Measurements from ENCODE around the gene LRRC3.

The LRRC3 gene

GRCh38 chr21:44450999-44451398 is 4.3 kb upstream of the LRRC3 start:
- TF ChIP-seq, protein P1, sequence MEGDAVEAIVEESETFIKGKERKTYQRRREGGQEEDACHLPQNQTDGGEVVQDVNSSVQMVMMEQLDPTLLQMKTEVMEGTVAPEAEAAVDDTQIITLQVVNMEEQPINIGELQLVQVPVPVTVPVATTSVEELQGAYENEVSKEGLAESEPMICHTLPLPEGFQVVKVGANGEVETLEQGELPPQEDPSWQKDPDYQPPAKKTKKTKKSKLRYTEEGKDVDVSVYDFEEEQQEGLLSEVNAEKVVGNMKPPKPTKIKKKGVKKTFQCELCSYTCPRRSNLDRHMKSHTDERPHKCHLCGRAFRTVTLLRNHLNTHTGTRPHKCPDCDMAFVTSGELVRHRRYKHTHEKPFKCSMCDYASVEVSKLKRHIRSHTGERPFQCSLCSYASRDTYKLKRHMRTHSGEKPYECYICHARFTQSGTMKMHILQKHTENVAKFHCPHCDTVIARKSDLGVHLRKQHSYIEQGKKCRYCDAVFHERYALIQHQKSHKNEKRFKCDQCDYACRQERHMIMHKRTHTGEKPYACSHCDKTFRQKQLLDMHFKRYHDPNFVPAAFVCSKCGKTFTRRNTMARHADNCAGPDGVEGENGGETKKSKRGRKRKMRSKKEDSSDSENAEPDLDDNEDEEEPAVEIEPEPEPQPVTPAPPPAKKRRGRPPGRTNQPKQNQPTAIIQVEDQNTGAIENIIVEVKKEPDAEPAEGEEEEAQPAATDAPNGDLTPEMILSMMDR (IDR thresholded peaks at IDR 0.05; ENCODE audit: borderline replicate concordance, control extremely low read depth, extremely low read depth, insufficient read depth, missing control alignments) = no peak
- no peak for DNase-seq (ENCODE audit: low spot score)
- in situ Hi-C loops (cut with MboI; ENCODE audit: low sequenced_read_pairs, unreplicated experiment) = loop anchor here (25.0 kb wide), 3 partner anchors 89 to 614 kb away; partner anchors contain the start of gene TRPM2

GRCh38 chr21:44453120-44453519 is 2.2 kb upstream of the LRRC3 start:
- TF ChIP-seq, protein P1 (IDR thresholded peaks at IDR 0.05; ENCODE audit: borderline replicate concordance, control extremely low read depth, extremely low read depth, insufficient read depth, missing control alignments) = no peak
- DNase-seq (ENCODE audit: low spot score) = no peak
- in situ Hi-C loops (cut with MboI; ENCODE audit: low sequenced_read_pairs, unreplicated experiment) = loop anchor here (25.0 kb wide), 3 partner anchors 91 to 616 kb away; partner anchors contain the start of gene TRPM2

DNA sequence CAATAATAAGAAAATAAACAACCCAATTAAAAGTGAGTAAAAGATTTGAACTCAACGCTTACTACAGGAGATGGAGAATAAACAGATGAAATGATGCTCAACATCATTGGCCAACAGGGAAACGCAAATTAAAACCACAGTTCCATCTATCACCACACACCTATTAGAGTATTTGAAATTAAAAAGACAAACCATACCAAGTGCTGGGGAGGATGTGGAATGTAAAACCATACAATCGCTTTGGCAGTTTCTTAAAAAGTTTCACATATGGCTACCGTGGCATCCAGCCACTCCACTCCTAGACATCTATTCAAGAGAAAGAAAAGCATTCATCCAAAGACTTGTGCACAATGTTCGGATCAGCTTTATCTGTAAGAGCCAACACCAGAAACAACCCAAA is 1.3 kb upstream of the LRRC3 start:
- TF ChIP-seq, protein P1 (IDR thresholded peaks at IDR 0.05; ENCODE audit: borderline replicate concordance, control extremely low read depth, extremely low read depth, insufficient read depth, missing control alignments) = no peak
- DNase-seq (ENCODE audit: low spot score) = no peak
- in situ Hi-C loops (cut with MboI; ENCODE audit: low sequenced_read_pairs, unreplicated experiment) = loop anchor here (25.0 kb wide), 3 partner anchors 92 to 617 kb away; partner anchors contain the start of gene TRPM2

DNA sequence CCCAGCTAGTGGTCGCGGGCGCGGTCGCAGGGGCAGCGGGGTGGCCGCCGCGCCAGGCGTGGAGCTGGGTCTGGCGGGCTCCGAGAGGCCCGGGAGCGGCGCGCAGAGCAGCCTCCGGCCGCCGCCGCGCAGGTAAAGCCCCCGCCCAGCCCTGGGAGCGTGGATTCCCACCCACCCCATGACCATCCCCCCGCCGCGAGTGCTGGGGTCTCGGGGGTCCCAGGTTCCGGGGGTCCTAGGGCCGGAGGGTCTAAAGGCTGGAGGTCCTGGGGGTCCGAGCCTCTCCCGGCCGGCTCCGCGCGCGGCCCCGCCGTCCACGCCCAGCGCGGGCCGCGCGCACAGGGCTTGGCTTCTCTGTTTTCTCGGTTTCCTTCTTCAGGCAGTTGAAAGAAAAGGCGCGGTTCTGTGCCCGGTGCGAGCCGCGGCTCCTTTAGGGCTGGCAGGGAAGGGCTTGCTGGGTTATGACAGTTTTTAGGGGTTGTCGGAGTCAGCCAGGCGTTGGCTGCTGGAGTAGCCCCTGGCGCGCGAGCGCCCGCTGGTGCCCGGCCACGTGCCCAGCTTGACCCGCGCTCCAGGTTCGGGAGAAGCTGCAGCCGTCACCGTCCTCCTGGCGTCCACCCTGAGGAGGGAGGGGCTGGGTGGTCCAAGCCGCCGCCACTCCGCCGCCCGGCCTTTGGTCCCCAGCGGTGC is 359 bp downstream of the LRRC3 start:
- in situ Hi-C loops (cut with MboI; ENCODE audit: low sequenced_read_pairs, unreplicated experiment) = loop anchor here (25.0 kb wide), 3 partner anchors 93 to 618 kb away; partner anchors contain the start of gene TRPM2
- DNase-seq (ENCODE audit: low spot score) = peak; percentile 74
- TF ChIP-seq, protein P1 (IDR thresholded peaks at IDR 0.05; ENCODE audit: borderline replicate concordance, control extremely low read depth, extremely low read depth, insufficient read depth, missing control alignments) = peak; percentile 51

- no peak for DNase-seq (ENCODE audit: low spot score)
- TF ChIP-seq, protein P1 (IDR thresholded peaks at IDR 0.05; ENCODE audit: borderline replicate concordance, control extremely low read depth, extremely low read depth, insufficient read depth, missing control alignments) = no peak
- in situ Hi-C loops (cut with MboI; ENCODE audit: low sequenced_read_pairs, unreplicated experiment) = loop anchor here (25.0 kb wide), 3 partner anchors 94 to 619 kb away; partner anchors contain the start of gene TRPM2
Observed at GRCh38 chr21:44456214-44456914, 1.1 kb downstream of the LRRC3 start.

GRCh38 chr21:44456915-44457736 is 1.8 kb downstream of the LRRC3 start:
- in situ Hi-C loops (cut with MboI; ENCODE audit: low sequenced_read_pairs, unreplicated experiment) = loop anchor here (25.0 kb wide), 3 partner anchors 95 to 620 kb away; partner anchors contain the start of gene TRPM2
- TF ChIP-seq, protein P1 (IDR thresholded peaks at IDR 0.05; ENCODE audit: borderline replicate concordance, control extremely low read depth, extremely low read depth, insufficient read depth, missing control alignments) = no peak
- no peak for DNase-seq (ENCODE audit: low spot score)

Measured in GM13976 (cell line).